Fibroblast of mammary gland (primary cell): ENCODE data around the gene METTL1.
A peak's percentile ranks its signal among the peaks of the same experiment; 100 is the strongest.

Source experiments
- DNase-seq: peaks from one replicate; pipeline ENCODE4 v3.0.0-alpha.2; 2010; ENCODE audit warnings: low read depth
- H3K4me3 ChIP-seq: 2 replicates; pipeline ENCODE4 v1.5.1; 2011; ENCODE audit warnings: low read depth, mild to moderate bottlenecking, low read length, moderate library complexity; ENCODE audit not compliant: control insufficient read depth
- CTCF ChIP-seq: conservative IDR thresholded peaks from 2 replicates; pipeline ENCODE4 v1.5.1; 2011; ENCODE audit warnings: low read depth, low read length, inconsistent platforms; ENCODE audit not compliant: control insufficient read depth, insufficient read depth

Gene METTL1

GRCh38 chr12:57749061-57749460, 22.8 kb downstream of the METTL1 start:
- no peak for DNase-seq
- no peak for TF ChIP-seq CTCF
- no peak overlapping the region for H3K4me3 ChIP-seq

- no peak for DNase-seq
- TF ChIP-seq CTCF = no peak
- peak overlapping the region; percentile 97 for H3K4me3 ChIP-seq
These were observed 25.9 kb downstream of the METTL1 start for GRCh38 chr12:57746025-57746424.

- peak overlapping the region; percentile 97 for H3K4me3 ChIP-seq
- DNase-seq = no peak
- TF ChIP-seq CTCF = no peak
These were observed 26.4 kb downstream of the METTL1 start for GRCh38 chr12:57745485-57745881.

GRCh38 chr12:57744777-57745484, 27.0 kb downstream of the METTL1 start, which contains the start of gene TSPAN31:
TSS of gene TSPAN31 (plus strand) at chr12:57745039. CDS start at chr12:57745155, 116 bp downstream.
- peak; percentile 99 for DNase-seq
- peak within 1 kb of the TSS; percentile 97 for H3K4me3 ChIP-seq
- no peak for TF ChIP-seq CTCF

- peak overlapping the region; percentile 97 for H3K4me3 ChIP-seq
- peak; percentile 90 for DNase-seq
- TF ChIP-seq CTCF = no peak
These were observed 27.6 kb downstream of the METTL1 start for GRCh38 chr12:57744194-57744776.

- TF ChIP-seq CTCF = no peak
- no peak for DNase-seq
- no peak overlapping the region for H3K4me3 ChIP-seq
These were observed 28.1 kb downstream of the METTL1 start for GRCh38 chr12:57743769-57744168.
